ENCODE data around the gene CDON.

- no peak for TF ChIP-seq CTCF (IDR thresholded peaks at IDR 0.05)
- TF ChIP-seq POLR2A (IDR thresholded peaks at IDR 0.05) = no peak
Measured at GRCh38 chr11:125925804-125926203, 136.9 kb downstream of the CDON start.

Data from body of pancreas (tissue), 4 donors.